Body of pancreas (tissue), 4 donors: ENCODE results near the gene CTAG1A.
"Not testable (repeated sequence)": the region's sequence is repeated elsewhere in the genome, so short reads cannot be mapped to it uniquely, and the experiment has no call there.

ENCODE experiments used
- POLR2A ChIP-seq, 3 donors: fragments of 450-650 bp; IDR thresholded peaks; one replicate each; pipeline ENCODE4 v1.6.1; 2016; ENCODE audit warnings: antibody characterized with exemption in 3 of 3, mild to moderate bottlenecking in 2 of 3
- TF ChIP-seq, protein P1 (sequence below), 7 experiments: fragments of 450-650 bp in 4 of 7; fragments of 200-600 bp in 3 of 7; sonication (generic) in 3 of 7; IDR thresholded peaks; one replicate each; pipeline ENCODE4 v1.5.1; 2016 to 2019; ENCODE audit warnings: antibody characterized with exemption in 7 of 7

DNA sequence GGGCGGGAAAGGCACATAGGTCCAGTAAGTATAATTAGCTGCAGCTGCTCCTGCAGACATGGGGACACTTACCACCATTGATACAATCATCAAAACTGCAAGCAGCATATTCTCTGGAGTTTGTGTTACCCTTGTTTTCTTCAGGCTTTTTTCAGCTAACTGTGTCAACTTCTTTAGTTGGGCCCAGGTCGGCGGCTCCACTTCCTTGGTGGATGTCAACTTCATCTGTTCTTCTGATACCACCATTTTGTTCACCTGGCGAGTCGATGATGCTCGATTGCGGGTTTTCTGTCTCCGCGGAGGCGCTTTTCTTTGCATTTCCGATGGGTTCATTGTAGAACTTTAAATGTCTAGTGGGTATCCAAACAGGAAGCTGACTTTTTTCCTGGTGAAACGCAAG, 26.2 kb downstream of the CTAG1A start:
- TF ChIP-seq, protein P1, sequence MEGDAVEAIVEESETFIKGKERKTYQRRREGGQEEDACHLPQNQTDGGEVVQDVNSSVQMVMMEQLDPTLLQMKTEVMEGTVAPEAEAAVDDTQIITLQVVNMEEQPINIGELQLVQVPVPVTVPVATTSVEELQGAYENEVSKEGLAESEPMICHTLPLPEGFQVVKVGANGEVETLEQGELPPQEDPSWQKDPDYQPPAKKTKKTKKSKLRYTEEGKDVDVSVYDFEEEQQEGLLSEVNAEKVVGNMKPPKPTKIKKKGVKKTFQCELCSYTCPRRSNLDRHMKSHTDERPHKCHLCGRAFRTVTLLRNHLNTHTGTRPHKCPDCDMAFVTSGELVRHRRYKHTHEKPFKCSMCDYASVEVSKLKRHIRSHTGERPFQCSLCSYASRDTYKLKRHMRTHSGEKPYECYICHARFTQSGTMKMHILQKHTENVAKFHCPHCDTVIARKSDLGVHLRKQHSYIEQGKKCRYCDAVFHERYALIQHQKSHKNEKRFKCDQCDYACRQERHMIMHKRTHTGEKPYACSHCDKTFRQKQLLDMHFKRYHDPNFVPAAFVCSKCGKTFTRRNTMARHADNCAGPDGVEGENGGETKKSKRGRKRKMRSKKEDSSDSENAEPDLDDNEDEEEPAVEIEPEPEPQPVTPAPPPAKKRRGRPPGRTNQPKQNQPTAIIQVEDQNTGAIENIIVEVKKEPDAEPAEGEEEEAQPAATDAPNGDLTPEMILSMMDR (IDR thresholded peaks at IDR 0.05) = not testable (repeated sequence)
- not testable (repeated sequence) for TF ChIP-seq POLR2A (IDR thresholded peaks at IDR 0.05)
